ENCODE data around the gene TEX55.
A peak's percentile ranks its signal among the peaks of the same experiment; 100 is the strongest.
"Not testable (repeated sequence)": the region's sequence is repeated elsewhere in the genome, so short reads cannot be mapped to it uniquely, and the experiment has no call there.

The TEX55 gene

DNA sequence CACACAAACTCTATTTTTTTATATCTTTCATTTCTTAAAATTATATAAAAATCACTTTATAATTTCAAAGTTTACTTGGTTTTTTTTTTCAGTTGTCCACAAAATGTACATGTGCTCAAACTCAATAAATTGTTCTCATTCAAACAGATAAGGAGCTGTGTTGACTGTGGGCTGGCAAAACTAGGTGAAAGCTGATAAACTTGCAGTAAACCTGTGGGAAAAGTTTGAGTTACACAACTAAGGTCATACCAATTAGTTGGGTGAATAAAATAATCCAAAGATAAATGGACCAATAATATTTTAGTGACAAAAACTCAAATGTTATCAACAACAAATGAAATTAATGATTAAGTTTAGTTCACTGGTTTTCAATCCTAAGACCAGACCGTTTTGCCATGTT lies 14.8 kb downstream of the TEX55 start:
- DNase-seq (ENCODE audit: low read depth), result no peak

DNA sequence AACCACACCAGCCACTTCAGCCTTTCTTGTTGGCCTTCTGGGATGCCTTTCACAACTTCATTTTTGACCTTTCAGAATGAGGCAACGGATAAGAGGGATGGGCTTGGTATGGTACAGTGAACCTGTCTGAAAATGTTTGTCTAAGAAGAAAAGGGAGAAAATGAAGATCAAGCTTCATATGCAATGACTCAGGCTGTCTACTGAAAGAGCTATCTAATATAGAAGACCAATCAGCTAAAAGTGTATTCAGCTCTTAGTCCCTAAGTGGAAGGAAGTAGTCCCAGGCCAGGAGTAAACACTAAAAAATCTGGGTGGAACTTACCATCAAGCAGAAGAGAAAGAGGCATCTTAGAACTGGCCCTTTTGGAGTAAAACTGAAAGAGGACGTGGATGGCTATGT lies 15.3 kb downstream of the TEX55 start:
- DNase-seq (ENCODE audit: low read depth), result no peak

DNA sequence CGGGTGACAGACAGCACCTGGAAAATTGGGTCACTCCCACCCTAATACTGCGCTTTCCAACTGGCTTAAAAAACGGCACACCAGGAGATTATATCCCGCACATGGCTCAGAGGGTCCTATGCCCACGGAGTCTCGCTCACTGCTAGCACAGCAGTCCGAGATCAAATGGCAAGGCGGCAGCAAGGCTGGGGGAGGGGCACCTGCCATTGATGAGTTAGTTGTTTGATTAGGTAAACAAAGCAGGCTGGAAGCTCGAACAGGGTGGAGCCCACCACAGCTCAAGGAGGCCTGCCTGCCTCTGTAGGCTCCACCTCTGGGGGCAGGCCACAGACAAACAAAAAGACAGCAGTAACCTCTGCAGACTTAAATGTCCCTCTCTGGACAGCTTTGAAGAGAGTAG lies 18.8 kb downstream of the TEX55 start:
- DNase-seq (ENCODE audit: low read depth), result not testable (repeated sequence)

DNA sequence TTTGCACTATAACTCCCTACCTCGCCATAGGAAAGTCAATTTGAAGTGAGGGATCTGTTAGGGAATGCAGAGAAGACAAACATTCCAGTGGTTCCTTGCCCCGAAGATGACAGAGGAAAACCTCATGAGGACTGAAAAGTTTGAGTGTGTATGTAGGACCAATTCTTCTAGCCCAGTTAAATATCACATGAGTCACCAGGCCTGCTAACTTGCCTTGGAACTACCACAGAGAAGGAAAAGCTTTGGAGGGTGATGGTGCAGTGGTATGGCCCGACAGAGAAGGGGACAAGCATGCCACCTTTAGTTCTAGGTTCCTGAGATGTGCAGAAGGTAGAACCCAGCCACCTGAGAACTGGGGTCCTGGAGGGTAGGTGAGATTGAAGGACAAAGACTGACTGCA lies 24.9 kb downstream of the TEX55 start:
- DNase-seq (ENCODE audit: low read depth), result no peak

DNA sequence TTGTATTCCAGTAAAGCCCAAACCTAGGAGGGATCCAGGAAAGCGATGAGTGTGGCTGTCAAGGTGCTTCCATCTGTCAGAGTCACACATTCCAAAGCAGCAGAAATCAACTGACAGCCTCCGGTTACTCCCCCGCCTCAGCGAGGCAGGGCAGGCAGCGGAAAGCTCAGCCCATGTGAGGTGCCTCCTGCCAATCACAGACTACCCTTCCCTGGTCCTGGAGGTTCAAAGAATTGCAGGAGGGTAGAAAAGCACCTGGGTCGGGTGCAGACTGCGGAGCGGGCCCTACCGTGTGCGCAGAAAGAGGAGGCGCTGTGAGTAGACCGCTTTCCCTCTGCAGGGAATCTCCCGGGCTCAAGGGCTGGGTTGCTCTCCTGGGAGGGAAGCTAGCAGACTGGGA lies 27.4 kb downstream of the TEX55 start, which contains the start of gene UPK1B:
Gene UPK1B, plus strand, starts transcription at position 274 of the 400 bp plus-strand sequence. CDS start 13,144 bp downstream, outside the sequence.
- no peak for DNase-seq (ENCODE audit: low read depth)

DNA sequence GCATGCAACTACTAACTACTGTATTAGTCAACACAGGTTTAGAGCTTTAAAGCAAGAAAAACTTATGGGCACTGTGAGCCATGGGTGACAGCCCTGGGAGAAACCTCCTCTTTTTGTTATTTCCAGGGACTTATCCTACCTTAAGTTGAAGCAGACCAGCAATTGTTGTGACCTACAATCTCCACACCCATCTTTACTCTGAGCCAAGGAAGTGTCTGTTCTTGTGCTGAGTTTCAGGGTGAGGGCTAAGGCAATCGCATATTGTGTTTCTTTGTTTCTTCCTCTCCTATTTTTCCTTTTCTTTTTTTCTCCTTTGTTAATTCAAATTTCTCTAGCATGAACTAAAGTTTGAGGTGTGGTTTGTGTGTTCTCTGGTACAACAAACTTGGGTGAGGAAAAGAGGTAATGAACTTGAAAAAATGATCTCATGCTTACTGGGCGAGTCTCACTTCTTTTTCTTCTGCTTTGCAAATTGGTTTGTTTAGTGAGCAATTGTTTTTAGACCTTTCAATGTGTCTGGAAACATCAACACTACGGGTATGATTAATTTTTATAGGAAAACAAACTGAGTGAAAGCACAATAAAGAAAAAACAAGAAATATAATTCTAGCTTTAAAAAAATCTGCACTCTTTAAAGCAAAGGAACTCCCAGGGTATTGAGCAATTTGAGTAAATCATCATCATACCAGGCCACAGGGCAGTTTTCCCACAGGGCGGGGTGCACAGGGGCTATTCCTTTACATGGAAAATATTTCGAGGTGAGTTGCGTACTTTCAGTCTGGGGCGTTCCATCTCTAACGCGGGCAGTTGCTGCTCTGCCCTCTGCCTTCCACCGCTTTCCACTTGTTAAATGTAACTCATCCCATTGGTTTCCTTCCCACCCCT lies 30.1 kb downstream of the TEX55 start:
- peak; percentile 58 for DNase-seq (ENCODE audit: low read depth)

DNA sequence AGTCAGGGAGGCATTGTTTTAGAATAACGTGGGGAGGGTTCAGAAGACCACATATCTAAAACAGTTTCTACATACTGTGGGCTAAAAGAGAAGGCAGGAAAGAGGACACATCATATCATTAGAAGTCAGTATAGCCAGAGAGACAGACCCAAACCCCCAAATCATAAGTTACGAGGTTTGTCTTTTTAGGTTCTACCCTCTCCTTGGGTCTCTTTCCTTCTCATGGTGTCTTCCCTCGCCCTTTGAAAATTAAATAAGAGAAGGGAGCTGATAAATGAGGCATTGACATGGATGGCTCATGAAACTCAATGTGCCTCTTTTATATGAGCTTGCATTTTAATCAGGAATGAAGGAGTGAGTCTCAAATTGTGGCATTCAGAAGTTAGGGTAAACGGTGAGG lies 30.8 kb downstream of the TEX55 start:
- DNase-seq (ENCODE audit: low read depth), result no peak

DNA sequence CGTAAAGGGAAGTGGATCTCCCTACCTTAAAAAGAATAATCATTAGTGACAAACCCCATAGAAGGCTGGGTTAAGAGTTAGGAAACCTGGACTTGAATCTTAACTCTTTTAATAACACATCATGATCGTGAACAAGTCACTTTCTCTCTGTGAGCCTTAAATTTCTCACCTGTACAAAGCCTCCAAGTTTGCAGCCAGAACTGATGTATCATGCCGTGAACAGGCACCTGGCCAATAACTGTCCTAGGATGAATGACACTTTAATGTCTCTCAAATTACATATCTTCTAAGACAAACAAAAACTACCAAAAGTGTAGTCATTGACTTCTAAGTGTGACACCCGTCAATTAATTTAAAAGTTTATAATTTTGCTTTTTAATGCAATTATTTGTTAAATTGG lies 31.4 kb downstream of the TEX55 start:
- DNase-seq (ENCODE audit: low read depth), result no peak

DNA sequence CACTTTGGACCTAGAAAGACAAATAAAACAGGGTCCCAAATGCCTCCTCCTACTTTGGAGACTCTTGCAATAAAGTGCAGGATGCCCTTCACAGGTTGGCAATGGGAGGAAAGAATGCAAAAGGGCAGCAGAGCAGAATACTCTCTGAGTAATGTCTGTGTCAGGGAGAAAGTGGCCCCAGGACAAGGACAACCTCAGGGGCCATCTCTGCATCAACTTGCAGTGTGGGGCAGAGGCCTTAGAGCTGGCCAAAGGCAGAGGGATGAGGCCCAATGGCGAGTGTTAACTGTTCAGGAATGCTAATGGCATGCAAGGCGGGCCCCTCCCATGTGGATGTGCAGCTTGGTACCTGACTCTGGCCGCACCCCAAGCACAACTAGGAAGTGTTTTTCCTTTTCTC lies 35.8 kb downstream of the TEX55 start:
- no peak for DNase-seq (ENCODE audit: low read depth)

DNA sequence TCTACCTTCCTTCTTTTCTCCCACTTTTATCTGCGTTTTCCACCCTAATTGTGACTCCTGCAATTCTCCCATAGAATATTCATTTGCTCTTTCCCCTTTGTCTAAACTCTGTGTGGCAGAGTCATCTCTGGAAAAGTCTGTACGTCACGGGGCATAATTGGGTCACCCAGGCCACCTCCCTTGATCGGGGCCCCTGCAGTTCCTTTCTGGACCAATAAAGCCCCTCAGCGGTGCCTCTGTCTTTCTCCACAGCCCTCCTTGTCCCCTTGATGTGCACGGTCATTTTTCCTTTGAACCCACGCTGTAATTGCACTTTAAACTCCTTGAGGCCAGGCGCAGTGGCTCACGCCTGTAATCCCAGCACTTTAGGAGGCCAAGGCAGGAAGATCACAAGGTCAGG lies 38.1 kb downstream of the TEX55 start:
- no peak for DNase-seq (ENCODE audit: low read depth)

DNA sequence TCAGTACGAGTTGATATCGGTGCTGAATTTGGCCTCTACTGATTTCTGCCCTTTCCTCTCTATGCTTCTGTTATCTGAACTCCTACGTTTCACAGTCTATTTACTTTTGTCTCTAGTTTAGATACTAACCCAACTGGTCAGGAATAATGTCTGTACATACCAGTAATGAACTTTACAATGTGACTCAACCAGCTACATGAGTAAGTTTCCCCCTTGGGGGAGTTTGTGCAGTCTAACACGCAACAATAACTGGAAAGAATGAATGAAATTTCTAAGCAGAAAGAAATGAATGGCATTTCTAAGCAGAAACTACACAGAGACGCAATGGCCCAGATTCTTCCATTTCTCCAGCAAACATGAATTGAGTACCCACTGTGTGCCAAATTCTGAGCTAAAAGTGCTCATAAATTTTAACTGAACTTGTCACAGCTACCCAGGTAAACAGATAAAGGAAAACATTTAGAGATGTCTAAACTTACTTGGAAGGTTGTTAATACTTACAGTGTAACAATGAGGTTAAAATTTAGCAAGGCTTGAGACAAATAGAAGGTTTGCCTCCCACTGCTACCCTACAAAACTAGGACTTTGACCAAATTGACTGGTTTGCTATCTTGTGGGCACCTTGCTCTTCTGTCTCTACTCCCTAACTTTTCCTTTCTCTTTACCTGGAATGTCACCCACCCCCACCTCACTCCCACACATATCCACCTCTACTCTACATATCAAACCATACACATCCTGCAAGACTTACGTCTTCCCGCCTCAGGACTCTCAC lies 39.0 kb downstream of the TEX55 start:
- peak; percentile 92 for DNase-seq (ENCODE audit: low read depth)

DNA sequence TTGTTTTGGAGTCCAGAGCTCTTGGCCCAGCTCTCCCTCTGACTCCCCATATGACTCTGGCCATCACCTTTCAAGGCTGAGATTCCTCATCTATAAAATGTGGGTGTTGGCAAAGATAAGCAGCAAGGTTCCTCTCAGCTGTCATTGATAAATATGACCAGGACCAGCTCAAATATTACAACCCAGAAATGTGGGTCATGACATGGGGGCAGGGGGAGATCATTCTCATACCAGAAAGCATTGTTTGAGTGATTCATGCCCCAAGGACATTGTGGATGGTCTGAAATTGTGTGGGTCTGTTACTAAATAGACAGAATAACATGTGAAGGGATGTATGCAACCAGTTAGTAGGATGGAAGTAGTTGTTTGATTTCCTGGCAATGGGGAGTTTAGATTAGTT lies 41.3 kb downstream of the TEX55 start:
- no peak for DNase-seq (ENCODE audit: low read depth)

DNA sequence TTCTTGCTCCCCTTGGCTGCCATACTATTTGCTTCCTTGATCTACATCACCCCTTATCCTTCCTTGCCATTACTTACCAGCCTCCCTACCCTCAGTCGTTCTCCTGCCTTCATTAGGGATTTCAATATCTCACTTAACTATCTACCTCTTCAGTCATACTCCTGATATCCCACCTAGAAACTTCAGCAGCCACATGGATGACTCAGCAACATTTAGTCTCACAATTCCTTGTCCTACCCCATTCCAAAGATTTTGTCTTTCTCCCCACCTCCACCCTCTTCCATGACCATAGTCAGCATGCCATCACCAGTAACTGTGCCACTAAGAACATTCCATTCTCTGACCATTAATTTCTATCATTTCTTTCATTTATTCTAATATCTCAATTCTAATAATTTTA lies 45.8 kb downstream of the TEX55 start:
- DNase-seq (ENCODE audit: low read depth), result no peak

DNA sequence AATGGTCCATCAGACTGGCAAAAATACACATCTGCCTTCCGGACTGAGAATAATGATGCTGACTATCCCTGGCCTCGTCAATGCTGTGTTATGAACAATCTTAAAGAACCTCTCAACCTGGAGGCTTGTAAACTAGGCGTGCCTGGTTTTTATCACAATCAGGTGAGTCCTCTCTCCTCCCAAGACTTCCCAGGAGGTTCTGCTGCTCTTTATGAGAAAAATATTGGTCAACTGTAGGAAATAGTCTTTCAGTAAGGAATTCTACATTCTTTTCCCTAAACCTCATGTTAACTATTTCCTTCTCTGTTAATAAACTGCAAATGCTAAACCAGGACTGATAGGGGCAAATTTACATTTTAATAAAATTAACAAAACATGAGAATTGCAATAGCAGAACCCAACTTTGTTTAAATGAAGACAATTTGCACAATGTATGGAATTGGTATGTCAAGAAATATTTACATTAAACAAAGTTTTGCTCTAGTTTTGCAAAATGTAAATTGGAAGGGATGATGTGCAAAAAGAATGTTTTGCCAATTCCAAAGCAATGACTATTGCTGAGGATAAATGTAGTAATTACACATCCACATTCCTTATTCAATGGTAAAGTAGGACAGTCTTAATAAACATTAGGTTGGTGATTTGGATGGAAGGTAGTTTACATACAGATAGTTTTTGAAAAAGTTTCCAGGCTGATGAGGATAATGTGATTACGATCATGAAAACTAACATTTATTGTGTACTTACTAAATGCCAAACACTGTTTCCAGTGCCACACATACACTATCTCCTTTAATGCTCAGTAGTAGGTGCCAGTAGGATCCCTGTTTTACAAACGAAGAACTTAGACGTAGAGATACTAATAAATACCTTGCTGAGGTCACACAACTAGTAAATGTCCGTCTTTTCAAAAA lies 48.5 kb downstream of the TEX55 start:
- DNase-seq (ENCODE audit: low read depth), result no peak

DNA sequence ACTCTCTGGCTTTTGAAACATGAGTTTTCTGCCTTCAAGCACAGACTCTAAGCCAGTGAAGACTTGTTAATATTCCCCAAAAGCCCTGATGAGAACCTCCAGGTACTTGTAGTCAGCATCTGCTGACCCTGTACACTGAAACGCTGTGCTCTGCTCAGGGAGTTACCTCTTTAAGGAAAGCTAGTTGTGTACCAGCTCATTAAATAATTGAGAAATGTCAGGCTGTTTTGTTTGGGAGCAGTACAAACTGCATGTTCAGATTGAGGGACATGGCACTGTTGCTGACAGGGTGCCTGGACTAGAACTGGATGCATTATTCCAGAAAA lies 49.1 kb downstream of the TEX55 start:
- DNase-seq (ENCODE audit: low read depth), result no peak

DNA sequence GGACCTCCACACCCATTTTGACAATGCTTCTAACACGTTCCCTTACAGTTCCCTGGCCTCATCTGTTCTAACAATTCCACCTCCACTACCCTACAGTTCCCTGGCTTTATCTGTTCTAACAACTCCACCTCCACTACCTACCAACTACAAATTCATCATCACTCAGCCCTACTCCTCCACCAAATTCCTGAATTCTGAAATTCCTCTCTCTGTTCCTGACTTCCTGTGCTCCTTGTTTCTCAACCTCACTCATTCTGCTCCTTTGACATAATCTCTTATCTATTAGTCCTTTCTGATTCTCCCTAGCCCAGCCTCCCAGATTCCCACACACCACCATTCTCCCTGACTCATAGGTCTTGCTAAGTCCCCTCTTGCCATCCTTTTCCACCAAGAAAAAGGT lies 49.9 kb downstream of the TEX55 start:
- DNase-seq (ENCODE audit: low read depth), result no peak

Data from stromal cell of bone marrow (primary cell).